B cell (primary cell): ENCODE data around the gene FBXL13.

Experiments
- EZH2 ChIP-seq: IDR thresholded peaks from 2 replicates; pipeline ENCODE4 v1.6.1; 2012; ENCODE audit warnings: borderline replicate concordance, low read depth, mild to moderate bottlenecking, moderate library complexity, low read length; ENCODE audit not compliant: insufficient read depth, poor library complexity, severe bottlenecking
- TF ChIP-seq, protein P1 (sequence below): fragments of 200-600 bp; IDR thresholded peaks from one replicate; pipeline ENCODE4 v1.8.0; 2022; ENCODE audit warnings: antibody characterized with exemption, mild to moderate bottlenecking

DNA sequence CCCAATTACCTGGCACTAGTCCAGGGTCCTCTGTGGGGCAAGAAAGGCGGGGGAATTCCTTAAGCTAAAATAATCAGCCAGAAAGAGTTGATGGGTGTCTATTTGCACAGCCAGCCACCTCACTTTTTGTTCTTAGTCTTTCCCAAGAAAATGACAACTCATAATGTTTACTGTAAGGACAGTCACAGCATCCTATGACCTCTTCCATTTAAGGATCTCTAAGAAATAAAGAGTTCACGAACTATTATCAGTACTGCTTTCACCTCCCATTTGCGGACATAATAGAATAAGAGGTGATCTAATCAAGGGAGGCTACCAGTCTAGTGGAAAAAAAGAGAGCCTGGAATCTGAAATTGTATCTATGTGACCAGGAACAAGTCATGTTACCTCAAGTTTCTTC is 234.2 kb downstream of the FBXL13 start:
- TF ChIP-seq, protein P1, sequence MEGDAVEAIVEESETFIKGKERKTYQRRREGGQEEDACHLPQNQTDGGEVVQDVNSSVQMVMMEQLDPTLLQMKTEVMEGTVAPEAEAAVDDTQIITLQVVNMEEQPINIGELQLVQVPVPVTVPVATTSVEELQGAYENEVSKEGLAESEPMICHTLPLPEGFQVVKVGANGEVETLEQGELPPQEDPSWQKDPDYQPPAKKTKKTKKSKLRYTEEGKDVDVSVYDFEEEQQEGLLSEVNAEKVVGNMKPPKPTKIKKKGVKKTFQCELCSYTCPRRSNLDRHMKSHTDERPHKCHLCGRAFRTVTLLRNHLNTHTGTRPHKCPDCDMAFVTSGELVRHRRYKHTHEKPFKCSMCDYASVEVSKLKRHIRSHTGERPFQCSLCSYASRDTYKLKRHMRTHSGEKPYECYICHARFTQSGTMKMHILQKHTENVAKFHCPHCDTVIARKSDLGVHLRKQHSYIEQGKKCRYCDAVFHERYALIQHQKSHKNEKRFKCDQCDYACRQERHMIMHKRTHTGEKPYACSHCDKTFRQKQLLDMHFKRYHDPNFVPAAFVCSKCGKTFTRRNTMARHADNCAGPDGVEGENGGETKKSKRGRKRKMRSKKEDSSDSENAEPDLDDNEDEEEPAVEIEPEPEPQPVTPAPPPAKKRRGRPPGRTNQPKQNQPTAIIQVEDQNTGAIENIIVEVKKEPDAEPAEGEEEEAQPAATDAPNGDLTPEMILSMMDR, result no peak
- TF ChIP-seq EZH2, result no peak
